Measurements from ENCODE around the gene SCYGR6. TPM values are rescaled to one million over a fixed set of nuclear protein-coding genes. Genes with fewer than 3 reads are reported as not detected.
A peak's percentile ranks its signal among the peaks of the same experiment; 100 is the strongest.

SCYGR6 gene
- polyA plus RNA-seq, 1 experiment = not detected

DNA sequence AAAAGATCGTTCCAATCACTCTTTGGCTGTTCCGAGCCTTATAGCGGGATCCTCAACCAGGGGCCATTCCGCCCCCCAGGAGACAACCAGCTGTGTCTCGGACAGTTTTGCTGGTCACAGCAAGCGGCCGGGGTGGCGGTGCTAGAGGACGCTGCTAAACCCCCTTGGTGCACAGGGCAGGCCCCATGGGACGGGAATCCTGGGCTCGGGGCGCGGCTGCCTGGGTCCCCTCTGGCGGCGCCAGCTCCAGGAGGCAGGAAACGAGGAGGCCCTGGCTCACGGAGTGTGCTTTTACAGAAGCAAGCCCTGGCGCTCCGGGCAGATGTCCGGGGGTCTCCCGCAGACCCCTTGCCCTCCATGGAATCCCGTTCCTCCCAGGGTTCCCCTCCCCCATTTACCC, 43.3 kb upstream of the SCYGR6 start:
- no peak for DNase-seq (ENCODE audit: low read depth, low spot score)
- H3K27me3 ChIP-seq (ENCODE audit: control insufficient read depth, insufficient read depth, low read length) = no peaks in the 10 kb centered on the region
- no peaks in the 10 kb centered on the region; the same call in 1 of the 2 replicates for H3K9me3 ChIP-seq (ENCODE audit: control insufficient read depth, insufficient read depth, low read length)
- TF ChIP-seq, protein P1, sequence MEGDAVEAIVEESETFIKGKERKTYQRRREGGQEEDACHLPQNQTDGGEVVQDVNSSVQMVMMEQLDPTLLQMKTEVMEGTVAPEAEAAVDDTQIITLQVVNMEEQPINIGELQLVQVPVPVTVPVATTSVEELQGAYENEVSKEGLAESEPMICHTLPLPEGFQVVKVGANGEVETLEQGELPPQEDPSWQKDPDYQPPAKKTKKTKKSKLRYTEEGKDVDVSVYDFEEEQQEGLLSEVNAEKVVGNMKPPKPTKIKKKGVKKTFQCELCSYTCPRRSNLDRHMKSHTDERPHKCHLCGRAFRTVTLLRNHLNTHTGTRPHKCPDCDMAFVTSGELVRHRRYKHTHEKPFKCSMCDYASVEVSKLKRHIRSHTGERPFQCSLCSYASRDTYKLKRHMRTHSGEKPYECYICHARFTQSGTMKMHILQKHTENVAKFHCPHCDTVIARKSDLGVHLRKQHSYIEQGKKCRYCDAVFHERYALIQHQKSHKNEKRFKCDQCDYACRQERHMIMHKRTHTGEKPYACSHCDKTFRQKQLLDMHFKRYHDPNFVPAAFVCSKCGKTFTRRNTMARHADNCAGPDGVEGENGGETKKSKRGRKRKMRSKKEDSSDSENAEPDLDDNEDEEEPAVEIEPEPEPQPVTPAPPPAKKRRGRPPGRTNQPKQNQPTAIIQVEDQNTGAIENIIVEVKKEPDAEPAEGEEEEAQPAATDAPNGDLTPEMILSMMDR (IDR thresholded peaks at IDR 0.05; ENCODE audit: low read depth, low read length) = no peak
- no peak overlapping the region for H3K4me3 ChIP-seq (ENCODE audit: low read depth, low read length)
- no peak overlapping the region for H3K27ac ChIP-seq (ENCODE audit: low read depth, low read length)
- CTCF ChIA-PET = interaction anchor here (0.6 to 4.1 kb wide), 3 partner anchors 61 to 529 kb away, joined by 3 to 63 read pairs (median 5); no protein-coding TSS in a partner anchor
- POLR2A ChIA-PET = no interaction called here

DNA sequence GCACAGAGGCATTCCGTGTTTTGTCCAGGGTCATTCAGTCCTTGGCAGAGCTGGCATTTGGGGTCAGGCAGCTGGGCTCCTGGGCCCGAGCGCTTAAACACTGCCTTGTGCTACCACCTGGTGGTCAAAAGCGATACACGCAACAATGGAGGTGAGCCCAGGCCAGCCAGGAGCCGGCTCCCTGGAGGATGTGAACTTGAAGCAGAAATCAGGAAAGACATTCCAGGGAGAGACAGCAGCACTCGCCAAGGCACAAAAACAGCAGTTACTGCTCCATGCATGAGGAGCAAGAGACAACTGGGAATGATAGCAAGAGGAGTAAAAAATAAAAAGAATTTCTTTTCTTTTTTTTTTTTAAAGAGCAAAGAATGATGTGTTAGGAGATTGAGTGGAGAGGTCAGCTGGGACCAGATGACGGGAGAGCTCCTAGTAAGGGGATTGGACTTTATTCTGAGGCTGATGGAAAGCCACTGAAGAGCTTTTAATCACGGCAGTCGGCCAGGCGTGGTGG, 41.9 kb upstream of the SCYGR6 start:
- ChIA-PET CTCF (interaction anchor here (0.6 to 4.1 kb wide), 68 partner anchors 7 to 1306 kb away, joined by 3 to 92 read pairs (median 4); partner anchors contain the start of genes AGFG1, SLC19A3 and TM4SF20), POLR2A (interaction anchor here (0.5 to 0.9 kb wide), 2 partner anchors 108 to 360 kb away, joined by 3 read pairs; no protein-coding TSS in a partner anchor)
- peak overlapping the region; percentile 21 for H3K27ac ChIP-seq (ENCODE audit: low read depth, low read length)
- peak; percentile 50 for DNase-seq (ENCODE audit: low read depth, low spot score)
- no peaks in the 10 kb centered on the region; the same call in 1 of the 2 replicates for H3K9me3 ChIP-seq (ENCODE audit: control insufficient read depth, insufficient read depth, low read length)
- TF ChIP-seq, protein P1 (IDR thresholded peaks at IDR 0.05; ENCODE audit: low read depth, low read length) = peak; percentile 83
- no peaks in the 10 kb centered on the region for H3K27me3 ChIP-seq (ENCODE audit: control insufficient read depth, insufficient read depth, low read length)
- H3K4me3 ChIP-seq (ENCODE audit: low read depth, low read length) = no peak overlapping the region

DNA sequence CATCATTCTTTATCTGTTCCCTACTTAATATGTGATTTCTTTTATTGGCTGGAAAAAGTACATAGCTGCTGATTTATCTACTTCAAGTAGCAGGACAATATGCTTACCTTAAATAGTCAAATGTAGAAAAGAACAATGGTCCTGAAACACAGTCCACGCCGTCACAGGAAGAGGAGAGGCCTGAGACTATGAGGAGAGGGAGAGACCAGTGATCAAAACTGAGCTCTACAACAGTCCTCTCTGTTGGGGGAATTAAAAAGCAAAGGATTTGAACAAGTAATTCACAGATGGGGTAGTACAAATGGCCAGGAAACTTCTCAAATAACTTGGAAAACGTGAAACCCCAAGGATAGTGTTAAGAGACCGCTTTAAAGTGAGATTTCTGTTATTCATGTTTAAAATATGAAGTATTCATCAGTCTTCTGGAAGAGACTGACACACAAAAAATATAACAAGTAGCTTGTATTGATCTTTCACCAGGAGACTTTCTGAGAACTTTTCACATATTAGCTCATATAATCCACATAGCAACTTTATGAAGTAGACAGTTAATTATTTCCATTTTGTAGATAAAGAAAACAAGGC, 41.3 kb upstream of the SCYGR6 start:
- ChIA-PET POLR2A (interaction anchor here (0.5 to 0.9 kb wide), 2 partner anchors 108 to 360 kb away, joined by 3 read pairs; no protein-coding TSS in a partner anchor), CTCF (interaction anchor here (0.6 to 4.1 kb wide), 67 partner anchors 8 to 1307 kb away, joined by 3 to 92 read pairs (median 4); partner anchors contain the start of genes AGFG1, SLC19A3 and TM4SF20)
- no peak overlapping the region for H3K4me3 ChIP-seq (ENCODE audit: low read depth, low read length)
- H3K27me3 ChIP-seq (ENCODE audit: control insufficient read depth, insufficient read depth, low read length) = no peaks in the 10 kb centered on the region
- no peak overlapping the region for H3K27ac ChIP-seq (ENCODE audit: low read depth, low read length)
- DNase-seq (ENCODE audit: low read depth, low spot score) = no peak
- TF ChIP-seq, protein P1 (IDR thresholded peaks at IDR 0.05; ENCODE audit: low read depth, low read length) = no peak
- H3K9me3 ChIP-seq (ENCODE audit: control insufficient read depth, insufficient read depth, low read length) = no peaks in the 10 kb centered on the region; the same call in 1 of the 2 replicates

DNA sequence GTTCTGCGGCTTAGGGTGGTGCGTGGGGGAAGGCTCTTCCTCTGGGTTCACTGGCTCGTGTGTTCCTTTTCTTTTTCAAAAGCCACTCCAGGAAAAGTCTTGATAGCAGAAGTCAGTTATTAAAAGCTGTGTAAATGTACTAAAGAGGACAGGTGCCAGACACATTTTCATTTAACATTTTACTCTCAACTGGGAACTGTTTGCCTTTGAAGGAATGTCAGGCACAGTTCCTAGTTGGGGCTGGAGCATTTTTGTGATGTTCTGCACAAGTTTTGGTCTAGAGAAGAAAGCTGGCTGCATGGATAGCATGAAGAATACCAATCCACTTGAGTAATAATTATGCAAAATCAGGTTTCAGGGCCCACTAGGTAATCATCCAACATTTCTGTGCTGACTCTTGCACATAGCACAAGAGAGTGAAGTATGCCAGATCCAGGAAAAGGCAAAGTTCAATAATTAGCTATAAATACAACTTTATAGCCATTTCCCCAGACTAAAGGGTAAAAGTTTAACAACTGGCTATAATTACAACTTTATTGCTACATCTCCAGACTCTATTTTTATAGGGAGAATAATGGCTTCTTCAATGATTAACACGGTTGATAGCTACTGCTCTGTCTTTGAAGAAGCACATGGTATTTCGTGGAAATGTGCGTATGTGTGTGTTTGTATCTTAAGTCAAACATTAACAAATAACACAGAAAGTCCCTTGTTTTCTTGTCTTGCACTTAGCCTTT, 37.4 kb upstream of the SCYGR6 start:
- CTCF ChIA-PET = interaction anchor here (0.9 to 2.2 kb wide), 3 partner anchors 103 to 356 kb away, joined by 3 to 9 read pairs (median 7); no protein-coding TSS in a partner anchor
- no peak for DNase-seq (ENCODE audit: low read depth, low spot score)
- POLR2A ChIA-PET = no interaction called here

More for the DNA sequence above, 37.4 kb upstream of the SCYGR6 start:
- H3K27me3 ChIP-seq (ENCODE audit: control insufficient read depth, insufficient read depth, low read length) = peaks cover 2% of the 10 kb centered on the region
- no peaks in the 10 kb centered on the region for H3K9me3 ChIP-seq (ENCODE audit: control insufficient read depth, insufficient read depth, low read length)
- TF ChIP-seq, protein P1 (IDR thresholded peaks at IDR 0.05; ENCODE audit: low read depth, low read length) = no peak
- no peak overlapping the region for H3K4me3 ChIP-seq (ENCODE audit: low read depth, low read length)
- H3K27ac ChIP-seq (ENCODE audit: low read depth, low read length) = no peak overlapping the region

Measured in AG04450 (cell line).